OCI-LY3 (cell line): Measurements from ENCODE around the gene TECPR1.

Source experiments
- H2AFZ ChIP-seq: fragments of 200-600, 300-600 bp; shearing (Covaris generic); 2 replicates; pipeline ENCODE4 v1.6.0; 2014; ENCODE audit warnings: antibody characterized with exemption, low read depth, low read length
- H3K27ac ChIP-seq: fragments of 200-600, 300-600 bp; sonication (generic); 2 replicates; pipeline ENCODE4 v1.5.1; 2014; ENCODE audit warnings: mild to moderate bottlenecking, low read length, moderate library complexity, mixed read lengths
- H3K27me3 ChIP-seq: fragments of 200-600, 300-600 bp; sonication (generic); 2 replicates; pipeline ENCODE4 v1.6.1; 2014; ENCODE audit warnings: low read depth, low read length, mixed read lengths
- H3K36me3 ChIP-seq: fragments of 200-600, 300-600 bp; sonication (generic); replicated peaks from 2 replicates; pipeline ENCODE3; 2014; ENCODE audit warnings: low read depth, low read length, mixed read lengths
- H3K4me1 ChIP-seq: fragments of 300-600, 200-600 bp; sonication (generic); 2 replicates; pipeline ENCODE4 v1.6.1; 2014; ENCODE audit warnings: low read length, mixed read lengths
- H3K4me2 ChIP-seq: fragments of 200-600, 300-600 bp; sonication (generic); 2 replicates; pipeline ENCODE4 v1.6.1; 2014; ENCODE audit warnings: low read length, mixed read lengths
- H3K4me3 ChIP-seq: fragments of 300-600, 200-600 bp; sonication (generic); 2 replicates; pipeline ENCODE4 v1.5.1; 2014; ENCODE audit warnings: antibody characterized with exemption, mild to moderate bottlenecking, low read length, moderate library complexity
- H3K79me2 ChIP-seq: fragments of 300-600, 200-600 bp; shearing (Covaris generic); 2 replicates; pipeline ENCODE4 v1.6.1; 2014; ENCODE audit warnings: mild to moderate bottlenecking, low read length, mixed read lengths
- H3K9ac ChIP-seq: fragments of 300-600, 200-600 bp; shearing (Covaris generic); 2 replicates; pipeline ENCODE4 v1.6.0; 2014; ENCODE audit warnings: mild to moderate bottlenecking, low read length, moderate library complexity
- H3K9me3 ChIP-seq: fragments of 200-600, 300-600 bp; shearing (Covaris generic); 2 replicates; pipeline ENCODE4 v1.6.1; 2014; ENCODE audit warnings: low read length, mixed read lengths; ENCODE audit not compliant: insufficient read depth
- H4K20me1 ChIP-seq: fragments of 200-600, 300-600 bp; sonication (generic); 2 replicates; pipeline ENCODE4 v1.6.1; 2016; ENCODE audit warnings: low read length, mixed read lengths; ENCODE audit not compliant: insufficient read depth
- EZH2phosphoT487 ChIP-seq: fragments of 200-600 bp; shearing (Covaris generic); IDR thresholded peaks from 2 replicates; pipeline ENCODE4 v1.6.1; 2018; ENCODE audit warnings: antibody characterized with exemption, mixed run types, low read depth
- TF ChIP-seq, protein P1 (sequence below): fragments of 200-600, 300-600 bp; sonication (generic); IDR thresholded peaks from 2 replicates; pipeline ENCODE4 v1.5.1; 2014; ENCODE audit warnings: antibody characterized with exemption, low read length, low read depth

TECPR1 gene

DNA sequence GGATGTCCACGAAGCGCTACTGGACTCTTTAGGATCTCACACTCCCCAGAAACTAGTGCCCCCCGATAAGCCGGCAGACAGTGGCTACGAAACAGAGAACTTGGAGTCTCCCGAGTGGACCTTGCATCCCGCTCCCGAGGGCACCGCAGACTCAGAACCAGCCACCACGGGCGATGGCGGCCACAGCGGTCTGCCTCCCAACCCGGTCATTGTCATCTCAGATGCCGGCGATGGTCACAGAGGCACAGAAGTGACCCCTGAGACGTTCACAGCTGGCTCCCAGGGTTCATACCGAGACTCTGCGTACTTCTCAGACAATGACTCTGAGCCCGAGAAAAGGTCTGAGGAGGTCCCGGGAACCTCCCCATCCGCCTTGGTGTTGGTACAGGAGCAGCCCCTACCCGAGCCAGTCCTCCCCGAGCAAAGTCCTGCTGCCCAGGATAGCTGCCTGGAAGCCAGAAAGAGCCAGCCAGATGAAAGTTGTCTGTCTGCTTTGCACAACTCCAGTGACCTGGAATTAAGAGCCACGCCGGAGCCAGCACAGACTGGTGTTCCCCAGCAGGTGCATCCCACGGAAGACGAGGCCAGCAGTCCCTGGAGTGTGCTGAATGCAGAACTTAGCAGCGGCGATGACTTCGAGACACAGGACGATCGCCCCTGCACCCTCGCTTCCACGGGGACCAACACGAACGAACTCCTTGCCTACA lies 58.4 kb downstream of the TECPR1 start:
- no peak overlapping the region for H3K9ac ChIP-seq
- no peak overlapping the region for H3K27ac ChIP-seq
- TF ChIP-seq EZH2phosphoT487: no peak
- TF ChIP-seq, protein P1, sequence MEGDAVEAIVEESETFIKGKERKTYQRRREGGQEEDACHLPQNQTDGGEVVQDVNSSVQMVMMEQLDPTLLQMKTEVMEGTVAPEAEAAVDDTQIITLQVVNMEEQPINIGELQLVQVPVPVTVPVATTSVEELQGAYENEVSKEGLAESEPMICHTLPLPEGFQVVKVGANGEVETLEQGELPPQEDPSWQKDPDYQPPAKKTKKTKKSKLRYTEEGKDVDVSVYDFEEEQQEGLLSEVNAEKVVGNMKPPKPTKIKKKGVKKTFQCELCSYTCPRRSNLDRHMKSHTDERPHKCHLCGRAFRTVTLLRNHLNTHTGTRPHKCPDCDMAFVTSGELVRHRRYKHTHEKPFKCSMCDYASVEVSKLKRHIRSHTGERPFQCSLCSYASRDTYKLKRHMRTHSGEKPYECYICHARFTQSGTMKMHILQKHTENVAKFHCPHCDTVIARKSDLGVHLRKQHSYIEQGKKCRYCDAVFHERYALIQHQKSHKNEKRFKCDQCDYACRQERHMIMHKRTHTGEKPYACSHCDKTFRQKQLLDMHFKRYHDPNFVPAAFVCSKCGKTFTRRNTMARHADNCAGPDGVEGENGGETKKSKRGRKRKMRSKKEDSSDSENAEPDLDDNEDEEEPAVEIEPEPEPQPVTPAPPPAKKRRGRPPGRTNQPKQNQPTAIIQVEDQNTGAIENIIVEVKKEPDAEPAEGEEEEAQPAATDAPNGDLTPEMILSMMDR: no peak
- H3K4me1 ChIP-seq: peaks cover 4% of the 10 kb centered on the region
- H3K9me3 ChIP-seq: no peaks in the 10 kb centered on the region
- no peaks in the 10 kb centered on the region; the same call in 1 of the 2 replicates for H3K27me3 ChIP-seq
- H3K4me2 ChIP-seq: no peak overlapping the region
- no peak overlapping the region for H2AFZ ChIP-seq
- H3K79me2 ChIP-seq: no peaks in the 10 kb centered on the region
- H4K20me1 ChIP-seq: peaks cover 27% of the 10 kb centered on the region
- no peak overlapping the region for H3K4me3 ChIP-seq
- H3K36me3 ChIP-seq: peaks cover 13% of the 10 kb centered on the region

DNA sequence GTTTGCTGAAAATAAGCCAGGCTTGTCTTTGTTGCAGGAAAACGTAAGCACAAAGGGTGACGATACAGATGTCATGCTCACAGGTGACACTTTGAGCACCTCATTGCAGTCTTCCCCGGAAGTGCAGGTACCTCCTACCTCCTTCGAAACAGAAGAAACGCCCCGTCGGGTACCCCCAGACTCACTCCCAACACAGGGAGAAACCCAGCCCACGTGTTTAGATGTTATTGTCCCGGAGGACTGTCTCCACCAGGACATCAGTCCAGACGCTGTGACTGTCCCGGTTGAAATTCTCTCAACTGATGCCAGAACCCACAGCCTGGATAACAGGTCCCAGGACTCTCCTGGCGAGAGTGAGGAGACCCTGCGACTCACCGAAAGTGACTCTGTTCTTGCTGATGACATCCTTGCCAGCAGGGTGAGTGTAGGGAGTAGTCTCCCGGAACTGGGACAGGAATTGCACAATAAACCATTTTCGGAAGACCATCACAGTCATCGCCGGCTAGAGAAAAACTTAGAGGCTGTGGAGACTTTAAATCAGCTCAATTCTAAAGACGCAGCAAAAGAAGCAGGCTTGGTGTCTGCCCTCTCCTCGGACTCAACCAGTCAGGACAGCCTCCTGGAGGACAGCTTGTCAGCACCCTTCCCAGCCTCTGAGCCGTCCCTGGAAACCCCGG lies 59.1 kb downstream of the TECPR1 start:
- no peaks in the 10 kb centered on the region for H3K27me3 ChIP-seq
- no peak overlapping the region for H3K27ac ChIP-seq
- no peak overlapping the region for H3K4me3 ChIP-seq
- H3K79me2 ChIP-seq: no peaks in the 10 kb centered on the region
- no peak overlapping the region for H3K9ac ChIP-seq
- peaks cover 4% of the 10 kb centered on the region for H3K4me1 ChIP-seq
- no peak overlapping the region for H2AFZ ChIP-seq
- H3K4me2 ChIP-seq: no peak overlapping the region
- peaks cover 13% of the 10 kb centered on the region for H3K36me3 ChIP-seq
- TF ChIP-seq EZH2phosphoT487: no peak
- TF ChIP-seq, protein P1: no peak
- no peaks in the 10 kb centered on the region for H3K9me3 ChIP-seq
- H4K20me1 ChIP-seq: peaks cover 26% of the 10 kb centered on the region

DNA sequence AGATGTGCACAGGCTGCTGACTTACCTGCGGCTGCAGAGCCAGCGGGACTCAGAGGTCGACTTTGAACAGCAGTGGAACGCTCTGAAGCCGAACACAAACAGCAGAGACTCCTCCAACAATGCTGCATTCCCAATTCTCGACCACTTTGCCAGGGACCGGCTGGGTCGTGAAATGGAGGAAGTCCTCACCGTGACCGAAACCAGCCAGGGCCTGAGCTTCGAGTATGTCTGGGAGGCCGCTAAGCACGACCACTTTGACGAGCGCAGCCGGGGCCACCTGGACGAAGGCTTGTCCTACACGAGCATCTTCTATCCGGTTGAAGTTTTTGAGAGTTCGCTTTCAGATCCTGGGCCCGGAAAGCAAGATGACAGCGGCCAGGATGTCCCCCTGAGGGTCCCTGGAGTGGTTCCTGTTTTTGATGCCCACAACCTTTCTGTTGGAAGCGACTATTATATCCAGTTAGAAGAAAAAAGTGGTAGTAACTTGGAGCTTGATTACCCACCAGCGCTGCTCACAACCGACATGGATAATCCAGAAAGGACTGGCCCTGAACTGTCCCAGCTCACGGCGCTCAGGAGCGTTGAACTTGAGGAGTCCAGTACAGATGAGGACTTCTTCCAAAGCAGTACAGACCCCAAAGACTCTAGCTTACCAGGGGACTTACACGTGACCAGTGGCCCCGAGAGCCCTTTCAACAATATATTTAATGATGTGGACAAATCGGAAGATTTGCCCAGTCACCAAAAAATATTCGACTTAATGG lies 60.2 kb downstream of the TECPR1 start:
- Histone ChIP-seq H4K20me1 (peaks cover 15% of the 10 kb centered on the region), H3K27ac (no peak overlapping the region), H3K4me2 (no peak overlapping the region), H2AFZ (no peak overlapping the region), H3K4me3 (no peak overlapping the region), H3K9me3 (no peaks in the 10 kb centered on the region), H3K9ac (no peak overlapping the region), H3K79me2 (no peaks in the 10 kb centered on the region), H3K4me1 (peaks cover 8% of the 10 kb centered on the region), H3K36me3 (peaks cover 13% of the 10 kb centered on the region), H3K27me3 (no peaks in the 10 kb centered on the region)
- TF ChIP-seq, protein P1: no peak
- no peak for TF ChIP-seq EZH2phosphoT487

DNA sequence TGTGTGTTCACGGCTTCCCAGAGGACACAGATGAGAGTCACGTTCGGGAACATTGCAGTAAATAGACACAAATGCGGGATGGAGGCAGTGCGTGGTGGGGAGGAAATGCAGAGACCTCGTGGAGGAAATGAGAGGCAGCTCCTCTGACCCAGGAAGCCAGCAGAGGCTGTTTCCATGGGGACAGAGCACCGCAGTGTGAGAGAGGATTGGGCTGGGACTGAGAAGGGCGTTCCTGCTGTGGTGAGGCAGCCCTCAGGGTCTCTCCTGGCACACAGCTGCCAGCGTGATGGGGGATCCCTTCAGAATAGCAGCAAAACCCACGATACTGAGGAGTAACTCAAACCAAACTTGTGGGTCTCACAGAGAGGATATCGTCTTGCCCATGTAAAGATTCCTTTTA lies 62.5 kb downstream of the TECPR1 start:
- Histone ChIP-seq H3K4me1 (peaks cover 13% of the 10 kb centered on the region), H3K79me2 (no peaks in the 10 kb centered on the region), H3K9me3 (no peaks in the 10 kb centered on the region), H4K20me1 (no peaks in the 10 kb centered on the region; the same call in 1 of the 2 replicates), H3K4me2 (no peak overlapping the region), H3K27me3 (no peaks in the 10 kb centered on the region), H3K27ac (no peak overlapping the region), H2AFZ (no peak overlapping the region), H3K36me3 (peaks cover 13% of the 10 kb centered on the region), H3K4me3 (no peak overlapping the region), H3K9ac (no peak overlapping the region)
- TF ChIP-seq, protein P1: no peak
- TF ChIP-seq EZH2phosphoT487: no peak
